PC-9 (cell line): Measurements from ENCODE around the gene ZNF45.

ENCODE experiments used
- EZH2 ChIP-seq: fragments of 200-600 bp; sonication (generic); IDR thresholded peaks from 2 replicates; pipeline ENCODE4 v1.8.0; 2017; ENCODE audit warnings: antibody characterized with exemption, low read depth
- TF ChIP-seq, protein P1 (sequence below): fragments of 200-600 bp; sonication (generic); conservative IDR thresholded peaks from 2 replicates; pipeline ENCODE4 v1.6.1; 2017; ENCODE audit warnings: mixed run types, antibody characterized with exemption, mild to moderate bottlenecking, moderate library complexity

DNA sequence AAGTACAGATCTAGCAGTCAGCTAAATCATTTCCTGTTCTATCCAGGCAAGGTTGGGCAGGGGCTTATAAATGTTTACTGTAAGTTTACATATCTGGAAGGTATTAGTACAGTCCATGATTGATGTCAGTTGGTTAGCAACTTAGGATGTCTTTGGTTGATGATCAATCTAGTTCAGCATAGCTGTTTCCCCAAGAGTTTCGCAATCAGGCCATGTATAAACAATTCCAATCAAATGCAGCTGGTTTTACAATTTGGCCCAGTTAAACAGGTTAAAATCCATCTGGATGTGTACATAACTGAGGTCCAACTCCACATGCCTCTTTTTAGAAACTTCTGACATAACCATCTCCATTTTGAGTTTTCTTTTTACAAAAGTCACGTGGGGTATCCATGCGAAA lies 22.8 kb upstream of the ZNF45 start:
- TF ChIP-seq, protein P1, sequence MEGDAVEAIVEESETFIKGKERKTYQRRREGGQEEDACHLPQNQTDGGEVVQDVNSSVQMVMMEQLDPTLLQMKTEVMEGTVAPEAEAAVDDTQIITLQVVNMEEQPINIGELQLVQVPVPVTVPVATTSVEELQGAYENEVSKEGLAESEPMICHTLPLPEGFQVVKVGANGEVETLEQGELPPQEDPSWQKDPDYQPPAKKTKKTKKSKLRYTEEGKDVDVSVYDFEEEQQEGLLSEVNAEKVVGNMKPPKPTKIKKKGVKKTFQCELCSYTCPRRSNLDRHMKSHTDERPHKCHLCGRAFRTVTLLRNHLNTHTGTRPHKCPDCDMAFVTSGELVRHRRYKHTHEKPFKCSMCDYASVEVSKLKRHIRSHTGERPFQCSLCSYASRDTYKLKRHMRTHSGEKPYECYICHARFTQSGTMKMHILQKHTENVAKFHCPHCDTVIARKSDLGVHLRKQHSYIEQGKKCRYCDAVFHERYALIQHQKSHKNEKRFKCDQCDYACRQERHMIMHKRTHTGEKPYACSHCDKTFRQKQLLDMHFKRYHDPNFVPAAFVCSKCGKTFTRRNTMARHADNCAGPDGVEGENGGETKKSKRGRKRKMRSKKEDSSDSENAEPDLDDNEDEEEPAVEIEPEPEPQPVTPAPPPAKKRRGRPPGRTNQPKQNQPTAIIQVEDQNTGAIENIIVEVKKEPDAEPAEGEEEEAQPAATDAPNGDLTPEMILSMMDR: no peak
- no peak for TF ChIP-seq EZH2
